NCI-H2196 treated with DMSO at 0.1 percent for 48 hours (cell line): ENCODE data around the gene HOXC10.

ENCODE experiments used
- DNase-seq: peaks from one replicate; lab custom pipeline; 2025; ENCODE audit not compliant: unreplicated experiment; lab: John Stamatoyannopoulos, UW

HOXC10 gene

DNA sequence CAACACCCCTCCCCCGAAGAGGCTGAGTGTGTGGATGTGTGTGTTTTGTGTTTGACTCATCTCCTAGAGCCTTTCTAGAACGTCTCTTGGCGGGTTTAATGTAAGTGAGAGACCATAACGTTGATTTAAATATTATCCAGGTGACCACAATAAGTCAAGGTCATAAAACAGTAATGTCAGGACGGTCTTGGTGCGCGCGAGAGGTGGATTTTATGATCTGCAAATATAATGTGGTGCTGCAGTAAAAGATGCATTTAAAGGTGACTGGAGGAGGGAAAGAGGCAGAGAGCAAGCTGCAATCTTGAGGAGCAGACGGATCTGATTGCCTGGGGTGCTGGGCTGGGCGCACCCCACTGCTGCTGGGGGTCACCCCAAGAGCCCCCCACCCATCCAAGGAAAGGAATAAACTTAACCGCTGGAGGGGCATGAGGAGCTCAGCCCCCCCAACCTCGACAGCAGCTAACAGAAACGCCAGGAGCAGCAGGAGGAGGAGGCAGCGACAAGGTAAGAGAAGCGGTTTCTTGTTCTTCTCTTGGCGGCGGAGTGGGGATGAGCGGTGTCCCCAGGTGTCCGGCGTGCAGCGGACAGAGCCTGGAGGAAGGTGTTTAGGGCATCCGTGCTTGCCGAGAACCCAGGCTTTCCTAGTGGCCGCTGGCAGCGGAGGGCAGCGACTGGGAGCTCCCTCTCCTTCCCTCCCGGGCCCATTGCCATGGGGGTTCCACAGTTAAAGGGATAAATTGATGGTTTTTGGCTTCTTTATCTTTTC lies 5.5 kb downstream of the HOXC10 start:
- DNase-seq: no peak

DNA sequence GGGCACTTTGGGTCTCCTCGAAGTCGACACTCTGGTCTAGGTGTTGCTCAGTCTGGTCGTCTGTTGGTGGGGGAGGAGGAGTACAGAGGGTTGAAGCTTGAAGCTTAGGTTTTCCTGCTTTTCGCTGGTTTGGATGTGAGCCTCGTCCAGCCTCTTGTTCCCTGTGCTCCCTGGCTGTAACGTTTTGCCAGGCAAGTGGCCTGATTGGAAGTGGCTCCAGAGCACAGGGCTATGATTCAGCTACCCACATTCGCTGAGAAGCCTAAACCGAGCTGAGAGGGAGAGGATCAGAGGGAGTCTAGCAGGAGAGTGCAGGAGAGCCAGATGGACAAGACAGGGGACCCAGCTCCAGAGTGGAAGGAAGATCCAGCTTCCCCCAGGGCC lies 6.1 kb downstream of the HOXC10 start:
- no peak for DNase-seq

DNA sequence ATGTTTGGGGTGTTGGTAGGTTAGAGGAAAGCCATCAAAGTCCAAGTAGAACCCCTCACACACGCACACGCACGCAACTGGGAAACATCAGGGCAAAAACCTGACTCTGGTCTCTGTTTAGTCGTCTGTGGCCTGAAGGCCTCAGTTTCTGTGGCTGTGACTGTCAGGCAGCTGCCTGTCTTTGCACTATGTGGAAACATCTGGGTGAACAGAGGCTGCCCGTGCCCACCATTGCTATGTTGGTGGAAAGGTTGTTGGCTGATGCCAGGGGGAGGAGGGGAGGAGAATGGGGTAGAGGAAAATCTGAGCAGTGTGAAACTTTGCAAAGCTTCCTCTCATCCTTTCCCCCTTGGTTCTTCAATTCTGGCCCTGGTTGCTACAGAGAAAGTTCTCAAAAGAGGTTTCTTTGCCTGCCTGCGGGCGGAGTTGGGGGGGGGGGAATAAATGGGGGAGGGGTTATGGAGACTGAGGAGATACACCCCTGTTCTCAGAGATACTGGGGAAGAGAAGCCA lies 7.5 kb downstream of the HOXC10 start:
- DNase-seq: no peak

DNA sequence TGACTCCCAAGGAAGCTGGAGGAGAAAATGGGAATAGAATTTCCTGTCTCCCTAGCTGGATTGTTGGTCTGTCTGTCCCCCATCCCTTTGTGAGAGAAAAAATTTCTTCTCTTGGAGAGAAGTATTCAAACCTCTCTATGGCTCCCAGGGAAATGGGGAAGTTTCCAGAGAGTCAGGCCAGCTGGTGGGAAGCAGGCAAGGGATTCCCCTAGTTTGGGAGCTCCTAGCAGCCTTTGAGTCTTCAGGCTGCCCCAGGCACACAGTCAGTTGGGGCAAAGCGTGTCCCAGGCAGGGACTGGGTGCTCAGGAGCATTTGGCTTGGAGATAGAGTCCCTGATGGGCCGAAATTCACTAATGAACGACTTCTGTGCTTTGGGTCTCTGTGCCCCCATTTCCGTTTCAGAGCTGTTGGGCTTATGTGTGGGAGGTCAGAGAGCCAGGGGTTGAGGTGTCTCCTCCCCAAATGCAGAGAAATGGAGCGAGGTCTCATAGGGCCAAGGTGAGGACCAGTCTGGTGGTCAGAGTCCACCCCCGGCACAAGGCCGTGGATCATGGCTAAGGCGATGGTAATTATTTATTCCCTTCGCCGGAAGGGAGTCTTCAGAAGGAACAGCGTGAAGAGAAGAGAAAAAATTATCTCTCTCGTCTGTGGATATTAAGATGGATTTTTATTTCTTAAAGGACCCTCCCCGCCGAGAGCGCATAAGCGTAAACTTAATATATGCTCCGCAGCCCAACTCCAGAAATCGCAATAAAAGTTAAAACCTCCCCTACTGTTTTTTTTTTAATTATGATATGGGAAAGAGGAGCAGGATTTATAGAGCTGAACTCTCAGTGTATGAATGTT lies 8.4 kb downstream of the HOXC10 start:
- DNase-seq: no peak

DNA sequence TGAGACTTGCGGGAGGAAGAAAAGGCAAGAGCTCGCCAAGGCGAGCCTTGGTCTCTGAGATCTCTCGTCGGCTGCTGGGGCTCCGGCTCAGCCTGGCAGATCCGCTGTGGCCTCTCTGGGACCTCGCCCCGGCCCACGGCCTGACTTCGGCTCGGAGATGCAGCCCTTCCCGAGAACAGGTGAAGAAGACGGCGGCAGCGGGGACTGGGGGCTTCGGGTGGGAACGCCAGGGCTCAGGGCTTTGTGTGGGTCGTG lies 9.0 kb downstream of the HOXC10 start:
- DNase-seq: no peak

DNA sequence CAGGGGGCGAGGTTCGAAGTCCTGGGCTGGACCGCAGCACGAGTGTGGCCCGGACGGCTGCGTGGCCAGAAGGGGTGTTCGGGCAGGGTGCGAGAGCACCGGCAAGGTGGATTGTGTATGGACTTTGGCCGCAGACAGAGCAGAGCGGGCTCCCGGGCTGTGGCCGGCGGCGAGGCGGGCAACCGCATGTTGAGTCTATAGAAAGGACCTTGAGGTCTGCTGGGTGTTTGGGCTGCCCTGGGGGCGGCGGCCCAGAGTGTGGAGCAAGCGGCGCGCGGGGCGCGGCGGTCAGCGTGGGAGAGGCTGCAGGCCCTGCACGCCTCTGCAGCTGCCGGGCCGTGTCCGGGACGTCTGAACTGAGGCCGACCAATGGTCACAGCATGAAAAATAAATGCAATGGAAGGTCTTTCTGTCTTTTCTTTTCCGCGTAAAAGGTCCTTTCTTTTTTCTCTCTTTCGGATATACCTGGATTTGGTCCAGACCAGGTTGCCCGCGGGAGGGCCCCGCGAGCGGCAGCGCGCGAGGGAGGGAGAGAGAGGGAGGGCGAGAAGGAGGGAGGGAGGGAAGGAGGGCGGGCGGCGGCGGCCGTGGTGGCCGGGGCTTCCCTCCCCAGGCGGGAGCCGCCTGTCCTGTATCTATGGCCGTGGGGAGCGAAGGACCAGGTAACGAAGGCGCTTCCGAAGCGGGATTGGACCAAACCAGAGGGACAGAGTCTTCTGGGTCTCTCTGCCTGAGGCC lies 9.5 kb downstream of the HOXC10 start:
- no peak for DNase-seq

DNA sequence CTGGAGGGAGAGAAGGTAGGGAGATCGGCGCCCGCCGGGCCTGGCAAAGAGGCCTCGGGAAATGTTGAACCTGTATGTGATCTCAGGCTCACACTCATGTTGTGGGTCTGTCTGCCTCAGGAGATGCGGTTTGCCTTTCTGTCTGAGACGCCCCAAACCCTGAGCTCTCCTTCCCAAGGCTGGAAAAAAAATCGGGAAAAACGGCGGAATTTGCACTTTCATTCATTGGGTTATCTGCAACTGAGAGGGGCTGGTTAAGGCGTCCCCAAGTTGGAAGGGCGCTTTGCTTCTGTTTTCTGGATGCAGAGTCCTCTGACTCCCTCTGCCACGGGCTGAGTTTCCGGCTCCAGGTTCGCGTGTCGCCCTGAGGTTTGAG lies 10.0 kb downstream of the HOXC10 start:
- no peak for DNase-seq

DNA sequence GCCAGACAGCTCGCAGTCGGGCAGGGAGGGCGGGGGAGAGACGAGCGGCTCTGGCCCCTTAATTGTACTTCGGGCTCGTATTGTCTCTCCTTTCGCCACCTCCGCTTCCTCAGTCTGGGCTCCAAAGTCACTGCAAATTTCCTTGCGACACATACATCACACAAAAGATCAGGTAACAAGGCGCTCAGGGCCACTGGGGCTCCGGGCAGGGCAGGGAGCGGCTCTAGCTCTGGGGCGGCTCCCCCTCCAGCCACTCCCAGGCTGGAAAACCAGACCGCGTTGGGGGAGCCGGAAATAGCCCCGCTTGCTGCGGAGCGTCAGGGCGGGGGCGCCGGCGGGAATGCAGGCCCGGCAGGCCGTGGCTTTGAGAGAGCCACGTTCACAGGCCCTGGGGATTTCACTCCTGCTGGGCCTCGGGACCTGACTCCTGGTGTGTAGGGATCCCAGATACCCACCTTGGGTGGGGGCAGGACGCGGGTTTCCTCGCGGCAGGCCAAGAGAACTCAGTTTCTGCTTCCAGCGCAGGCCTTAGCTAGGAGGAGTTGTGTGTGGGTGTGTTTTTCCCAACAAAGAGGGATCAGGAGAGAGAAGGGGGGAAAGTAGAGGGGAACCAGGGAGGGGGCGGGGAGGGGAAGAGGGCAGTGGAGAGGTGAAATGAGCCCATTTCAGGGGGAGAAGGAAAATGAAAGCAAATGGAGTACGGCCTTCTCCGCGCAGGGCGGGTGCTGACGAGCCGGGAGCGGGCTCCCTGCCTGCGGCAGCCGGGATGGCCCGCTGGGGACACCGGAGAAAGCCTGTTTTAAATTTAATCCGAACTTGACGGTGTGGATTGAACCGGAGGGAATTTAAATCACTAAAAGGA lies 10.7 kb downstream of the HOXC10 start:
- peak; percentile 47 for DNase-seq

DNA sequence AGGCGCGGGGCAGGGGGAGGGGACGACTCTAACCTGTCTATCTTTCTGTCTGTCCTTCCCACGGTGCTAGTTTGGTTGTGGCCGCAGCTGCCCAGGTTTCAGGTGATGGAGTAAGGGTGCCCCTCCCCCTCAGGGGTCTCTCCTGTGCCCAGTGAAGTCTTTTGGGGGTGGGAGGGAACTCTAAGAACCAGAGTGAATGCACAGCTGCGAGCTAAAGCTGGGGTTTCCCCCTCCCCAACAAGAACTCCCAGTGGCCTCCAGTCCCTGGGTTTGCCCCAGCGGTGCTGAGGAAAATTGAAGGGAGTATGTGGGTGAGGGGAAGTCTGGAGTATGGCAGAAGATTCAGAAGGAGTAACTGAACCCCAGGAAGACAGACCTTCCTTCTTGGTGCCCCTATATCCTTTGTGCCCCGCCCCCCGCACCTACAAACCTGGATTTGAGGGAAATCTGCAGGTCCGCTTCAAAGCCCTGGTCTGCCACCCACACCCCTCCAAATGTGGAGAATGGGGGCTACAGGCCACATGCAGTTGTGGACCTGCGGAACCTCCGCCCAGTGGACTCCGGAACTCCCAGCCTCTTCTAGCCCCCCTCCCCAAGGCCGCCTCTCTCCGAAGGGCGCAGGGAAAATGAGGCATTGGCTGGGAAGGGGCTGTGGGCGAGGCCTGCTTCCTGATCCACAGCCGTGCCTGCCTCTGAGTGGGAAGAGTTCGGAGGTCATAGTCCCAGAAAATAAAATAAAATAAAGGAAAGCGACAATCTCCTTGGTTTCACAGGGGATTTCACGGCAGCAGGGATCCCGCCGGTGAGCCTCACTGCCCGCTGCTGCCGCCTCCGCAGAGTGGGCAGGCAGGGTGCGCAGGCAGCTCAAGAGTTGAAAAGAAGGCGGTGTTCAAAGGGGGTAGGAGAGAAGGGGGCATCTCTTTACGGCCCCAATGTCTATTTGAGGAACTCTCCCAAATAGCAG lies 11.6 kb downstream of the HOXC10 start:
- DNase-seq: no peak

DNA sequence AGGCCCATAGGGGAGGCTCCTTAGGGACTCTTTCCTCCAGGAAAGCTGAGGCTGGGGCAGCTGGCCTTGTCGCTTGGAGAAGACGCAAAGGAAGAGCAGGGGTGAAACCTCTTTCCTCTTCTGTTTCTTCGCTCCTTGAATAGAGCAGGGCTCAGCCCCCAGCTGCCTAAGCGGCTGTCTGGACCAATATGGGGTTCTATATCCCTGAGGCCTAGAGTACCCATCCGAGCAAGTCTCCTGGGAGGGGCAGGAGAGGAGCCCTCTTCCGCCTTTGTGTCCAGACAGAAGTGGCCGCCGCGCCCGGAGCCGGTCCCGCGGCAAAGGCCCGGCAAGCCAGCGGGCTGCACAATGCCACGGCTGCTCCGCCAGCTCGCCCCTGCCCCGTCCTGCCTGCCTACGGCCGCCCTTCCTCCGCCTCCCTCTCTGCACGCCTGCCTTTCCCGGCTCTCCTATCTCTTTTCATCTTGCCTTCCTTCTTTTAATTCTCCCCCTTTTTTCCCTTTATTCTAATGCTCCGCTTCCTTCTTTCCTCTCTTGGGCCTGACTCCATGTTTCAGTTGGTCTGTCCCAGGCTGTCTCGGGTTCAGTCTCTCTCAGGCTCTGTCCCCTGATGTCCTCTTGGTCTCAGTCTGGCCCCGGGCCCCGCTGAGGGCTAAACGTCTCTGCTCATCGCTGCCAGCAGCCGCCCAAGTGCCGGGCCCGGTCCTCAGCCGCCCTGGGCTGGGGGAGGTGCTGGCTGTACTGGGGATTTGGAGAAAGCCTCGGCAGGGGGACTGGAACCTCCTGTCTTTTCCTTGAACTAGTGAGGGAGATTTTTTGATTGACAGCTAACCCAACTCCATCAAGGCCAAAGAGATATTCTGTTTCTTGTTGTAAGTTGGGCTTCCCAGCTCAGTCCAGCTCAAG lies 12.5 kb downstream of the HOXC10 start:
- no peak for DNase-seq

DNA sequence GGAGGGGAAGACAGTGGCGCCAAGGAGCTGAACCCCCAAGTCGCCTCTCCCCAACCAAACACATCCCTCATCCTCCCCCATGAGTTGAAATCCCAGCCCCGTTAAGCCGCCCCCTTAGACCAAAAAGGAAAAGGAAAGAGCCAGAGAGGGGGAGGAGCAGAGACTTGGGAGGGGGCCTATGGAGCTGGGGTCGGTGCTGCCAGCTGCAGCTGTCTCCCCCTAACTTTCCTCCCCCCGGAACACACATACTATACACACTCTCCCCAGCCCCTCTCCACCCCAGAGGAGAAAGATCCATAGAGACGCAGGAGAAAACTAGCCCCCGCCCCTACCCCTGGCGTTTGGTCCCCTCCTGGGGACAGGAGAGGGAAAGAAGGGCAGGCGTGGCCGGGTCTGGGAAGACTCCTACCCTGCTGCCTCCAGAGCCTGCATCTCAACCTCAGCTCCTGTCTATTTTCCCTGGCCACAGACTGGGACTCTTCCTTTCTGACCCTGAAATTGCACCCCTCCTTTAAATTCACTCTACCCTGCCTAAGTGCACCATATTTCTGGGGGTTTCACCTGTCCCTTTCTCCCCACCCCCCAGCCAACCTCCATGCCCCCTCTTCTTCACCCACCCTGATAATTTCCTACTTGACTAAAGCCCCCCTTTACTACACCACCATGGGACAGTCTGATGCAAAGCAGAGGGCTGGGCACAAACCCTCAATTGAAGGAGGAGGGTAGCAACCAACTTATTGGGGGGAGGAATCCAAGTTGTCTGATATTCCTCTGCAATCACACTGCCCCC lies 13.4 kb downstream of the HOXC10 start:
- DNase-seq: no peak

DNA sequence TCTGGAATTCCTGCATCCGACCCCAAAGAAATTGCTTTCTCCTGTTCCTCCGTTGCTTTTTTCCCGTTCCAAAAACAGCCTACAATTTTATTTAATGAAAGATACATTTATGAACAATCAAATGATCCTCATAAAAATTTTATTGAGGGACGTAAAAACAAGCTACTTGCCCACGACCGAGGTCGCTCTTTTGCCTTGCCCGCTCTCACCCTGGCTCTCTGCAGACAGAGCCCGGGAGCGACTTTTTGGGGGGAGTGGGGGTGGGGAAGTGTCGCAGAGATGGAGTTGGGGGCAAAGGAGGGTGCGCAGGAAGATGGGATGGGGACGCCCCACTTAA lies 13.9 kb downstream of the HOXC10 start:
- no peak for DNase-seq

DNA sequence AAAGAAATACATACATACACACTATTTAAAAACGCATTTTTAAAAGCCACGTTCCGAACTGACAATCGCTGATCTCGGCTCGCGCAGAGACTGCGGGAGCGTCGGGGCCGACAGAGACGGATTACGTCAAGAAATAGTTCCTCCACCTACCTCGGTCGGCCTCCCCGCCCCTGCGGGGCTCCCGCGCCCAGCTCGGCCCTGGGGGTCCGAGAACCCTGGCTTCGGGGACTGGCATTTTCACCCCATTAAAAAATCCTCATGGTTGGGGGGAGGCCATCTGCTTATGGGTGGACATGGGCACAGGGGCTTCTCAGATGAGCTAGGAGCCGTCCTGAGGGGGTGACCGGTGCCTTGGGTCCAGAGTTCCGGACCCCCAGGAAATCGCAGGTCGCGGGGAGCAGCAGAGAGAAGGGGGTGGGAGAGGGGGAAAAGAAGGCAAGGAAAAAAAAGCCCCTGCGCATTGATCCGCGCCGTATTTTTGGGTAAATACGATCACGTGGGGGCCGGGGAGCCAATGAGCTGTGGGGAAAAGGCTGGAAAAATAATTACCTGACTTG lies 14.7 kb downstream of the HOXC10 start:
- DNase-seq: no peak

DNA sequence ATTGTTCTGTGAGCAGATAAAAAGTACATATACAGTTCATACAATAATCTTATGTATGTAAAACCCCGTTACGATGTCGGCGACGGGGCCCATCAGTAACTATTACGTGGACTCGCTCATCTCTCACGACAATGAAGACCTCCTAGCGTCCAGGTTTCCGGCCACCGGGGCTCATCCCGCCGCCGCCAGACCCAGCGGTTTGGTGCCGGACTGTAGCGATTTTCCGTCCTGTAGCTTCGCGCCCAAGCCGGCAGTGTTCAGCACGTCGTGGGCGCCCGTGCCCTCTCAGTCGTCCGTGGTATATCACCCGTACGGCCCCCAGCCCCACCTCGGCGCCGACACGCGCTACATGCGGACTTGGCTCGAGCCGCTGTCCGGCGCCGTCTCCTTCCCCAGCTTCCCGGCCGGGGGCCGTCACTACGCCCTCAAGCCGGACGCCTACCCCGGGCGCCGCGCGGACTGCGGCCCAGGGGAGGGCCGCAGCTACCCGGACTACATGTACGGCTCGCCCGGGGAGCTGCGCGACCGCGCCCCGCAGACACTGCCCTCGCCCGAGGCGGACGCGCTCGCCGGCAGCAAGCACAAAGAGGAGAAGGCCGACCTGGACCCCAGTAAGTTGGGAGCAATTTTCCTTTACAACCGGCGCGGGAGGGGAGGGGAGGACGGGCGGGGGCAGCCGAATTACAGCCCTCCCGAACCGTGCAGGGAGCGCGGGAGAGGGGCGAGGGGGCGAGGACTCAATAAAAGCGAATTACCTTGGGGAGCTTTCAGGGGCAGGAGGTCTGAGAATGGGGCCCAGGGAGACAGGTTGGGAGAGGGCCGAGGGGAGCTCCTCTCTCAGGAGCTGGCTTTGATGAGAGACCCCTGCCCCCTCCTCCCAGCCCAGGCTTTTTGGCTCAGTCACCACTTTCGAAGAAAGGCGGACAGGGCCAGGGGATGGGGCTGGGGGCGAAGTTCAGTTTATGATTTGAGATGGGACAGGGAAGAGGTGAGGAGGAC lies 15.5 kb downstream of the HOXC10 start, which contains the start of gene HOXC9:
Gene HOXC9 (plus strand): TSS at position 46 of the 999 bp plus-strand sequence. CDS start 28 bp downstream, at position 74.
- no peak for DNase-seq

DNA sequence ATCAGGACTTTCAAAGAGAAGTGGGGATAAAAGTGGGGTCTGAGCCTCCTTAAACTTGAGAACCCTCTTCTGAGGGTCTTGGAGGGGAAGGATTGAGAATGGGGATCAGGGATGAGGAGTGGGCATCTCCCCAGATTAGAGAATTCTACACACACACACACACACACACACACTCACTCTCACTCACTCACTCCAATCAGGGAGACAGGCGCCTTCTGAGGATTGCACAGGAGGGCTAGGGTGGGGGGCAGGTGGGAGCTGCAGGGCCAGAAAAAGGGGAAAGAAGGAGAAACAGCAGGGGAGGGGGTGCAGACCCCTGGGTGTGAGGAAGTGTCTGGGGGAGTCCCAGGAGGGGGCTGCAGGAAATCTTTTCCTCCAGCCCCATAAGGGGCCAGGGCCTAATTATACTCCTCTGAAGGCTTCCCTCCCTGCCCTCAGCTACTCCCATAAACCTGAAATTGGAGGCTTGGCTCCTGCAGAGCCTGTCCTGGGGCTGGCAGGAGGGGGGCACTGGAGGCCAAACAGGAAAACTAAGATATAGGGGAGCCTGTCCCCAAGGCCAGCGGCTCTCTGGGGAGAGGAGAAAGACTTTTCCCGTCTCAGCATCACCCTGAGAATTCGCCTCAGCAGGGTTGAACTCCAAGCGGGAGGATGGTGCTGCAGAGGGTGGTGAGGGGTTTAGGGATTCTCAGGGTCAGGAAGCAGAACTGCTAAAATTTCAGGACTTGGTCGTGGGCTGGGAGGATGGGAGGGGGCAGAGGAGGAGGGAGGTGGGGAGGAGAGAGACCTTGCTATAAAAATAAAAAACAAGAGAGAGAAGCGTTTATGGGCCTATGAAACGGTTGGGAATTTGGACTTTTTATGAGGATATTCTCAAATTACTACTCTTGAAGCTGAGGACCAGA lies 16.6 kb downstream of the HOXC10 start:
- DNase-seq: no peak
